HG02943 (cell line): Measurements from ENCODE around the gene ZNF845.
"Not testable (repeated sequence)": the region's sequence is repeated elsewhere in the genome, so short reads cannot be mapped to it uniquely, and the experiment has no call there.

ENCODE experiments used
- ATAC-seq: cut with Tn5 transposase; IDR thresholded peaks from one replicate; pipeline ENCODE4 v1.9.1; 2021; ENCODE audit warnings: mild to moderate bottlenecking, low read depth, moderate library complexity; ENCODE audit not compliant: unreplicated experiment

The ZNF845 gene

DNA sequence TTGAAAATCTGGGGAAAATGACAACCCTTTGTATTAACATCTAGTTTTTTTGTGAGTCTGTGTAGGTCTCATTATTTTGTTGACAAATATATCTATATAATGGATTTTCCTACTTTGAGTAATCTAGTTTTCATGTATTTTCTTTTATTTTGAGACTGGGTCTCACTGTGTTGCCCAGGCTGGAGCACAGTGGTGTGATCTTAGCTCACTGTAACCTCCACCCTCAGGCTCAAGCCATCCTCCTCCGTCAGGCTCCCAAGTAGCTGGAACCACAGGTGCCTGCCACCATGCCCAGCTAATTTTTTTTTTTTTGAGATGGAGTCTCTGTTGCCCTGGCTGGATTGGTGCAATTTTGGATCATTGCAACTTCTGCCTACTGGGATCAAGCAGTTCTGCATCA, 41.2 kb downstream of the ZNF845 start:
- ATAC-seq: no peak

DNA sequence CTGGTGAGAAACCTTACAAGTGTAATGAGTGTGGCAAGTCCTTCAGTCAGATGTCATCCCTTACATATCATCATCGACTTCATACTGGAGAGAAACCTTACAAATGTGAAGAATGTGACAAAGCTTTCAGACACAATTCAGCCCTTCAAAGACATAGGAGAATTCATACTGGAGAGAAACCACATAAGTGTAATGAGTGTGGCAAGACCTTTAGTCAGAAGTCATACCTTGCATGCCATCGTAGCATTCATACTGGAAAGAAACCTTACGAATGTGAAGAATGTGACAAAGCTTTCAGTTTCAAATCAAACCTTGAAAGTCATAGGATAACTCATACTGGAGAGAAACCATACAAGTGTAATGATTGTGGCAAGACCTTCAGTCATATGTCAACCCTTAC, 47.8 kb downstream of the ZNF845 start:
- ATAC-seq: no peak

DNA sequence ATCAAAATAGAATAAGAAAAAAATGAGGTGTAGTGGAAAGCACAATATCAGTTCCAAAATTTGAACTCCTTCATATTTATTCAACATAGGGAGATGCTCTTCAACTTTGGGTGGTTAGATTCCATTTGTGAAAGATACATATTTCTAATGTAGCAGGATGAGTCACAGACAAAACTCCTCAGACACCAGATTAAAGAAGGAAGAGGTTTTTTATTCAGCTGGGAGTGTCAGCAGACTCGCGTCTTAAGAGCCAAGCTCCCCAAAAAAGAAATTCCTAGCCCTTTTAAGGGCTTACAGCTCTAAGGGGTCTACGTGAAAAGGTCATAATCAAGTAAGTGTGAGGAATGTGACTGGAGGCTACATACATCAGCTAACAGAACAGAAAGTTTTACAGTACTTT, 54.6 kb downstream of the ZNF845 start:
- no peak for ATAC-seq

DNA sequence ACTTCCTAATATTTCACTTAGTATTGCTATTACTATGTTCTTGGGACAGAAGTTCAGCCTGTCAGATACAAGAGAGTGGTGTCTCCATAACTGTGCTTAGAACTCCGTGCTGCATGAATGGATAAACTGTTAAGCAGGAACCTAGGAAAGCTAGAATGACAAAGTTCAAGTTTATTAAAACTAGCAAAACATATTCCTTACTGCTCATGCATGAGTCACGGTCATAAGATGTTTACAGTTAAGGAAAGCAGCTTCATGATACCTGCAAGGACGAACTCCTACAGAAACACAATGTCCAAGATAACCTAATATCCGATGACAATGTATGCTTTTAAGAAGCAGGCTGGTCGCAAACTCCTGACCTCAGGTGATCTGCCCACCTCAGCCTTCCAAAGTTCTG, 55.4 kb downstream of the ZNF845 start:
- no peak for ATAC-seq

DNA sequence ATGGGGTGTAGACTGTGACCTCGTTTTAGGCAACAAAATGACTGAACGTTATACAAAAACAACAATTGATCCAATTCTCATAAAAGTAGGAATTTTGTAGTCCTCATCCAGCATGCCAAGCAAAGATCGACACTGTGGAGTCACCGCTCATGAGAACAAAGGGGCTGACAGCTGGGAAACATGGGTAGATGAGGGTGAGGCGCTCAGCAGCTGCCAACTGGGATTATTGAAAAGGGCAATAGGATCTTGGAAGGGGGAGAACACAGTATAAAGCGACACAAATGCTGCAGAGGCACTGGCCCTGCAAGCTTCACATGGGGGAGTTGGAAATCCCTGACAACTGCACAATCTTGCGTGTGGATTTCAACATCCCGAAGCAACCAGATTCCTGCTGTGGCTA, 56.0 kb downstream of the ZNF845 start:
- ATAC-seq: no peak

DNA sequence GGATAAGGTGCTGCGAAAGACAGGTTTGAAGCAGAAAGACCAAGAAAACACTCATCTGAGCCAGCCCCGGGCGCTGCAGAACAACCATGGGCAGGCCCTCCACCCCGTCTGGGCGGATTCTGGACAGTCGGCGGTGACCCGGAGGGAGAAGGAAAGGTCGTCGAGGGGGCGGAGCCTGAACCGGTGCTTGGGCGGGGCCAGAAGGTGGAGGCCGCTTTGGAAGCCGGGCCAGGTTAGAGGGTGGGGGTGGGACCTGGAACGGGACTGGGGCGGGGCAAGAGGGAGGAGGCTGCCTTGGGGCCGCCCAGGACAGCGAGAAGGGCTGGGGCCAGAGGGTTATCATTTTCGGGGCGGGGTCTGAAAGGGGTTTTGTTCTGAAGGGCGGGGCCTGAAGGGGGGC, 56.4 kb downstream of the ZNF845 start:
- ATAC-seq: no peak

DNA sequence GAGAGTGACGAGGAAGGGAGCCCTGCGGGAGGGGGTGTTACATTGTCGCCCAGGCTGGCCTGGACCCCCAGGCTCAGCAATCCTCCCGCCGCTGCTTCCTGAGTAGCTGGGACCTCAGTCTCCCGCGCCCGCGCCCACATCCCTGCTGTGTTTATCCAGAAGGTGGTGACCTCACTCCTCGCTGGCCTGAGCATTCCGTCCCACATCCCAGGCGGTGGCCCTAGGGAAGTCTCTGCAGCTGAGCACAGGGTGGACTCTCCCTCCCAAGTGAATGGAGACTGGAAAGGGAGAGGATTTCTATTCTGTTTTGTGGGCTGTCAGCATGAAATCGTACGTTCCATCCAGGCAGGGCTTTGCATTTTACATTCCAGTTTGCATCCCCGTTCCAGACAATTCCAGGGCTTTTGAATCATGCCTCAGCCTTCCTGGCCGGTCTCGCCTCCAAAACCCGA, 61.0 kb downstream of the ZNF845 start:
- no peak for ATAC-seq

DNA sequence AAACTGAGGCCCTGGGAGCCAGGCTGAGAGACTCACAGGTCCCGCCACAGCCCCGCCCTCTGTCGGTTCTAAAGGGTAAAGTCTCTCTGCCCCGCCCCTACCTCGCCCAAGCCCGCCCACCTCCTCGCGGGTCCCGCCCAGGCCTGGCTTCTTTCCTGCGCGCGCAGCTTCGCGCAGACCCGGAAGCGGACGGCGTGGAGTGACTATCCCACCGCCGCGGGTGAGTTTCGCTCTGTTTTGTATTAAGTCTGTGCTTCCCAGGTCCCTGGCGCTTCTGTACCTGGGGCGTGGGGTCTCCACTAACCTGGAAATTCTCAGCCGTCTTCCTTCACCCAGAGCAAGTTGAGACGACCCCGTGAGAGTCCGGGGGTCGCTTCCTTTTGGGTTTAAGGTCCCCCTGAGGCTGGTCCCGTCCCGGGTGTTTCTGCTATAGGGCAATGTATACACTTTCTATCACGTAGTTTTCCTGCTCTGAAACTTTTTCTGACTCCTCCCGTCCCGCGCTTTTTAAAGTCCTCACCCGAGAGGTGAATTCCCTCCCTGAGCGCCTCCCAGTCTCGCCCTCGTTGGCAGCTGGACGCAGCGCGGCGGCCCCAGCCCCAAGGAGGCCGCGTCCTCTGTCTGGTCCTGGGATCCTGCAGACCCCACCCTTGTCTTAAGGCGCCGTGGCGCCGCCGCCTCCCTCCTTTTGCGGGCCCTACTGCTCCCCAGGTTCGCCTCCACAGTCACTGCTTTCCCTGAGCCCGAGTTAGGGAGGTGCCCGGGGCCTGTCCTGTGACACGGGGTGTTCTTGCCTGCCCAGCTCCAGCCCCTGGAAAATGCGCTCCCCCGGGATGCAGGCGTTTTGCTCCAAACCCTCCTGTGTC, 61.7 kb downstream of the ZNF845 start, which contains the start of gene ZNF765:
ZNF765 (plus strand) TSS at position 176 of the 866 bp plus-strand sequence. CDS start 2,867 bp downstream, outside the sequence.
- peak; percentile 91 for ATAC-seq

DNA sequence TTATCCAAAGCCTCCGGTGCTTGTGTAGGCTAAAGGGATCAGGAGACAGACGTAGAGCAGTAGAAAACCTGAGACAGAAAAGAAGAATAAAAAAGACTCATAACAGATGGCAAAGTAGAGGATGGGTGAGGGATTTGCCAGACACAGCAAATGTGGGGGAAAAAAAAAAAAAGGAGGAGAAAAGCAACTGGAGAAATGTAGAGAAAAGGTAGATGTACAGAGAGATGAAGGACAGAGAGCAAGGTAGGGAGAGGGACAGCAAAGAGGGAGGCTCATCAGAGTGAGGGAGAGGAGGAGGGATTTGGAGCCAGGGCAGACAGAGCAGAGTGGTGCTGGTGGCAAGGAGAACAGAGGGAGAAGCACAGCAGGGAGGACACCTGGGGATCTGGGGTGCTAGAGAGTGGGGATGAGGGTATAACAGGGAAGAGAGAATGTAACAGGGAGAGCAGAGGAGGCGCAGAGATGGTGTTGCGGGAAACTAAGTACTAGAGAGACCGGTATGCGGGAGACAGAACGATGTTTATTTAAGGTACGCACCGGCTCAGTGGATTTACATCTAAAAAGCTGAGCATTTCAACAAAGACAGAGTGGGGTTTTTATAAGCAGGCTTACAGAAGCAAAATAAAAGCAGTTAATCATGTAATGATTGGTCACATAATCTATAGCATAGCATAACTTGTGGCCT, 62.4 kb downstream of the ZNF845 start:
- ATAC-seq: not testable (repeated sequence)

DNA sequence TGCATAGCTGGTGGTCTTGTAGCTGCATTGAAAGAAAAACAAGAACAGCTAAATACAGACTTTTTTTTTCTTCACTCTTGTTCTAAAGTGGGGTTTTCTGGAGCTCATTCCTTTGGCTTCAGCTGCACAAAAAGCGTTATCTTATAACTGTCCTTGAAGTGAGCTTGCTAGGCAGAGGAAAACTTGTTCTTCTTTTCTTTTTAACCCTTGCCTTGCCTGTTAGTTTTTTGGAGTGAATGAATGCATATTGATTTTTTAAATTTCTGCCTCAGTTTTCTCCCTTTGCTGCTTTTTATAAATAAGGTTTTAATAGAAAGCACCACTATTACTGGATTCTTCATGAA, 62.9 kb downstream of the ZNF845 start:
- no peak for ATAC-seq

DNA sequence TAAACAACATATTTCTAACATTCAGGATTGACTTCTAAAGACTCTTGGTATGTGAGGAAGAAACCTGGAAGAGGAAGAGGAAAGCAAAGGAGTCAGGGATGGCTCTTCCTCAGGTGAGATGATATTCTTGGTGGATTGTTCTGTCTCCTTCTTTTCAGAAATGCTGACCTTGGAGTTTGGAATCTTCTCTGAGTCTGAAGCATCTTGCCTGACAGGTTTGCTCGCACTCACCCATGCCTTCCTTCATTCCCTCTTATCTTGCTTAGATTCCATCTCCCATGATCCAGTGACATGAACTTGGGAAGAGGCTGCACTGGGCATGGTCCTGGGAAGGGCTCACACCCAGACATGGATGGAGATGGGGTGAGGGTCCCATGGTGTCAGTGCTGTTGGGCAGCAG, 64.4 kb downstream of the ZNF845 start:
- not testable (repeated sequence) for ATAC-seq
